HK-2 (cell line): ENCODE results near the gene MMP24.
"Not testable (repeated sequence)": the region's sequence is repeated elsewhere in the genome, so short reads cannot be mapped to it uniquely, and the experiment has no call there.

Experiments
- DNase-seq: peaks from one replicate; pipeline ENCODE4 v3.0.0-alpha.2; 2018; ENCODE audit not compliant: unreplicated experiment

Gene MMP24

DNA sequence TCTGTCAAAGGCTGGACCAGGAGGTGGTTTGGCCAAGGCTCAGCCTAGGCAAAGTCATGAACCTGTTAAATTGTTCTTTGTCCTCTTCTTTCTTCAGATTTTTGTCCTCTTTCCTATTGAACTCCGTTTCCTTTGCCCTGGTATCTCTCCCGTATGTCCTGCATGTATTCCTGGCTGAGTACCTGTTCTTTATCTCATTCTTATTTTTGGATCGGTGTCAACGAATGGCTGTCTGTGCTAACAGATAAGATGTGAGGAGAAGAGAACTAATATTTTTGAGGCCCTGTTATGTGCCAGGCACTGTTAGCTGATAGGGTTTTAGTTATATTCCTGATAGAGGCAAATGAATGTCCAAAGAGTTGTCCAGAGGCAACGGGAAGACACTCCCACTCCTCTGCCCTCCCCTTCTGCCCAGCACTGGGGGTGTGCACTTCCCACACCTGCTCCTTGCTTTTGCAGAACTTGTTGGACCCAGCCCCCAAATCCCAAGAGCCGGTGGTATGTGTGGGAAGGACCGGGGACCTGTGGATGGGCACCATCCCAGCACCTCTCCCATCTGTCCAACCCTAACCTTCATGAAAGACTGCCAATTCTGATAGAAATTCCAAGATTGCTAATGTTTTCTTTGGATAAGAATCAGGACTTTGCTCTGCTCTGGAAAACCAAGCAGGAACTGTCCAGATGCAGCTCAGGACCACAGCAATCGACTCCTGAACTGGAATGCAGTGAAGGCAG is 30.9 kb downstream of the MMP24 start:
- DNase-seq, result no peak

DNA sequence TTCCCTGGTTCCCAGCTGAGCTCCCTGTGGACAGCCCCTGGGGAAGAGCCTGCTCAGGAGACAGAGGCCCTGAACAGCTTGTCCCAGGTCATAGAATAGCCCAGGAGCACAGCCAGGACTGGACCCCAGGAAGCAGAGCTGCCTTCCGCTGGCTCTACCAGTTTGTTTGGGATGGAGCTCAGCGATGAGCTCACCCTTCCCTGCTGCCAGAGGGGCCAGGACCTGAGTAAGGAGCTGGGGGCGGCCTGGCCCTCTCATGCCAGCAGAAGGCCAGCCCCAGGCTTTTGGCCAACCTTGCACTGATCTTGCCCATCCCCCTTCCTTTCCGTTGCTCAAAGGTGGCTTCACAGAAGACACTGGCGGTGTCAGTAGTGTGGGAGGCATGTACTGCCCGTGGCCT is 33.9 kb downstream of the MMP24 start:
- no peak for DNase-seq

DNA sequence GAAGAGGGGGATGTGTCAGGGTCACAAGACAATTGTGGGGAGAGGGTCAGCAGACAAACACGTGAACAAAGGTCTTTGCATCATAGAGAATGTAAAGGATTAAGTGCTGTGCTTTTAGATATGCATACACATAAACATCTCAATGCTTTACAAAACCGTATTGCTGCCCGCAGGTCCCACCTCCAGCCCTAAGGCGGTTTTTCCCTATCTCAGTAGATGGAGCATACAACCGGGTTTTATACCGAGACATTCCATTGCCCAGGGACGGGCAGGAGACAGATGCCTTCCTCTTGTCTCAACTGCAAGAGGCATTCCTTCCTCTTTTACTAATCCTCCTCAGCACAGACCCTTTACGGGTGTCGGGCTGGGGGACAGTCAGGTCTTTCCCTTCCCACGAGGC is 35.8 kb downstream of the MMP24 start:
- DNase-seq, result not testable (repeated sequence)

DNA sequence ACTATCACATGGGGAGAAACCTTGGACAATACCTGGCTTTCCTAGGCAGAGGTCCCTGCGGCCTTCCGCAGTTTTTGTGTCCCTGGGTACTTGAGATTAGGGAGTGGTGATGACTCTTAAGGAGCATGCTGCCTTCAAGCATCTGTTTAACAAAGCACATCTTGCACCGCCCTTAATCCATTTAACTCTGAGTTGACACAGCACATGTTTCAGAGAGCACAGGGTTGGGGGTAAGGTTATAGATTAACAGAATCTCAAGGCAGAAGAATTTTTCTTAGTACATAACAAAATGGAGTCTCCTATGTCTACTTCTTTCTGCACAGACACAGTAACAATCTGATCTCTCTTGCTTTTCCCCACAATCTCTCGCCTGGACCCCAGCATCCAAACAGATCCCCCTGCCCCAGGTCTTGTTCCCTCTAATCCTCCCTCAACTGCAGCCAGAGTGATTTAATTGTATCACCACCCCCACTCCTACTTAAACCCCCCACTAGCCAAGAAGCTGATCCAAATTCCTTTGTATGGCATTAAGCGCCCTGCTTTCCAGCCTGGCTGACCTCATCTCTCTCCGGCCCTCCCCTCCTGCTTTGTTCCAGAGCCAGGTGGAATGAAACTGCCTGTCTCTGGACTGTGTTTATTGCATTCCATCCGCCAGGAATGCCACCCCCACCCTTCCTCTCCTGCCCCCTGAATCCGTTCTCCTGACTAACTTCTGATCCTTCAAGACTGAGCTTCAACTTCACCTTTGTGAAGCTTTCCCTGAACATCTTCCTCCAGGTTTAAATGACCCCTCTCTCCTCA is 36.4 kb downstream of the MMP24 start:
- peak; percentile 94 for DNase-seq

DNA sequence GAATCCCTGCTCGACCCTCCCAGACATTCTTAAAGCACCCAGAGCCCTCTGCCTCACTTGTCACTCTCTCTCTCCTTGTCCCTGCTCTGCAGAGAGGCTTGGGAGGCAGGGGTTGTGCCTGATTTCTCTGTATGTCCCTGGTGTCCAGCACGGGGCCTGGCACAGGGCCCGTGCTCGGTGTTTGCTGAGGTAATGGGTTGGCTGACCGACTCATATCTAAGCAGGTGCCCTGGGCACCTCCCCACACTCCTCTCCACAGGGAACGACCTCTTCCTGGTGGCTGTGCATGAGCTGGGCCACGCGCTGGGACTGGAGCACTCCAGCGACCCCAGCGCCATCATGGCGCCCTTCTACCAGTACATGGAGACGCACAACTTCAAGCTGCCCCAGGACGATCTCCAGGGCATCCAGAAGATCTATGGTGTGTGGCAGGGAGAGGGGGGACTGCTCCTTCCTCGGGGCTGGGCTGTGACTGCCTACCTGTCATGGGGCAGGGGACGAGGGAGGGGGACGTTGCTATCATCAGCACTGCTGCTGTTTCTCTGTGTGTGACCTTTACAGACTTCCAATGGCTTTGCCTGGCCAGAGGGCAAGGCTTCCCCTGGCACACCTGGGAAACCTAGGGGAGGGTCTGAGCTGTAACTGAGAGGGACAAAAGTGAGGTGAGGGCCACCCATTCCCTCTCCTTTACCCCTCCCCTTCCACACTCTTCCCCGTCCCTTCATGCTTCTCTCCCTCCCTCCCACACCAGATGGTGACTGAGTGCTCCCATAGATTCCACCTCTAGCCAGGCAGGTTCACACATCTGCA is 37.2 kb downstream of the MMP24 start:
- peak; percentile 88 for DNase-seq

DNA sequence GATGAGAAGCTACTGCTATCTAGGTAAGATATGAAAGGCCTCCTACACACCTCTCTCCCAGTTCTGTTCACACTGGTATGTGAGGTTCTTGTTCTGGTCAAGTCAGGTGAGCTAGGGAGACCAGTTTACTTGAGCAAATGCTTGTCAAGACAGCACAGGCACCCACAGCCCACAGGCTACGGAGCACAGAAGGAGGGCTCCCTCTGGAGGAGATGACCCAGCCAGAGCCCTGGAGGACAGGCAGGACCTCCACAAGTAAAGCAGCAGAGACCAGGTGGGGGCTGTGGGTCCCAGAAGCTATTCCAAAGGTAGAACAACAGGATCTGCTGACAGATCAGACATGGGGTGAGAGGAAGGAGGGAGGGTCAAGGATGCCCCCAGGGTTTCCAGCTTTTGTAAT is 38.3 kb downstream of the MMP24 start:
- peak; percentile 78 for DNase-seq

DNA sequence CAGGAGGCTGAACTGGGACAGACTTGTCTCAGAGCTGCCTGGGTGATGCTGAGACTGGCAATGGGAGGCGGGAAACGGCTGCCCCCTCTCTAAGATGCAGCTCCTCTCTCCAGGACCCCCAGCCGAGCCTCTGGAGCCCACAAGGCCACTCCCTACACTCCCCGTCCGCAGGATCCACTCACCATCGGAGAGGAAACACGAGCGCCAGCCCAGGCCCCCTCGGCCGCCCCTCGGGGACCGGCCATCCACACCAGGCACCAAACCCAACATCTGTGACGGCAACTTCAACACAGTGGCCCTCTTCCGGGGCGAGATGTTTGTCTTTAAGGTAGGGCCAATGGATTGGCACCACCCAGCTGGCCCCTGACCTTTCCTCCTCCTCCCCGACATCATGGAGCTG is 40.6 kb downstream of the MMP24 start:
- no peak for DNase-seq

DNA sequence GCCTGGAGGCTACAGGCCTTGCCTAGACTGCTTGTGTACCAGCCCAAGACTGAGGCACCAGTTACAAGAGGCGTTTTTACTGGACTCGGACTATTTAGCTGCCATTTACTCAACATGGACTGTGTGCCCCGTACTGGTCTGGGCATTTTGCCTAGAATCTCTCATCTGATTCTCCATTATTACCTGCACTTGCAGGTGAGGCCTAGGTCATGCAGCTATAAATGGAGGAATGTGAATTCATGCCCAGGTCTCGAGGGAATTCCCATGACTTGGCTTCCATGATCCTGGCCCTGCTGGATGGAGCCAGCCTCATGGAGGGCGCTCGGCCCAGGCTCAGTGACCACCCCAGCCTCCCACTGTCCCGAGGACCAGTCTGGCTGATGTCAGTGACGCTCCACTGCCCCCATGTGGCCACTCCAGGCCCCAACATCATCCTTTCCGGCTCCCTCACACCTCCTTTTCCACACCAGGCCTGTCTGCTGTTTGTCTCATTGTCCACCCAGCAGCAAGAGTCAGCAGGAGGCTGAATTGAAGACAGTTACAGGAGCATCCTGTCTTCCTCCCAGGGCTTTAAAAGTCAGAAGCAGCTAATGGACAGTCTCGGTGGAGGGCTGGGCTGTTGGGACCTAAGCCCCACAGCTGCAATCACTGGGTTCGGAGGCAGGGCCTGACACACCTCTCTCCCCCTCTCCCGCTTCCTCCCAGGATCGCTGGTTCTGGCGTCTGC is 42.7 kb downstream of the MMP24 start:
- peak; percentile 87 for DNase-seq

DNA sequence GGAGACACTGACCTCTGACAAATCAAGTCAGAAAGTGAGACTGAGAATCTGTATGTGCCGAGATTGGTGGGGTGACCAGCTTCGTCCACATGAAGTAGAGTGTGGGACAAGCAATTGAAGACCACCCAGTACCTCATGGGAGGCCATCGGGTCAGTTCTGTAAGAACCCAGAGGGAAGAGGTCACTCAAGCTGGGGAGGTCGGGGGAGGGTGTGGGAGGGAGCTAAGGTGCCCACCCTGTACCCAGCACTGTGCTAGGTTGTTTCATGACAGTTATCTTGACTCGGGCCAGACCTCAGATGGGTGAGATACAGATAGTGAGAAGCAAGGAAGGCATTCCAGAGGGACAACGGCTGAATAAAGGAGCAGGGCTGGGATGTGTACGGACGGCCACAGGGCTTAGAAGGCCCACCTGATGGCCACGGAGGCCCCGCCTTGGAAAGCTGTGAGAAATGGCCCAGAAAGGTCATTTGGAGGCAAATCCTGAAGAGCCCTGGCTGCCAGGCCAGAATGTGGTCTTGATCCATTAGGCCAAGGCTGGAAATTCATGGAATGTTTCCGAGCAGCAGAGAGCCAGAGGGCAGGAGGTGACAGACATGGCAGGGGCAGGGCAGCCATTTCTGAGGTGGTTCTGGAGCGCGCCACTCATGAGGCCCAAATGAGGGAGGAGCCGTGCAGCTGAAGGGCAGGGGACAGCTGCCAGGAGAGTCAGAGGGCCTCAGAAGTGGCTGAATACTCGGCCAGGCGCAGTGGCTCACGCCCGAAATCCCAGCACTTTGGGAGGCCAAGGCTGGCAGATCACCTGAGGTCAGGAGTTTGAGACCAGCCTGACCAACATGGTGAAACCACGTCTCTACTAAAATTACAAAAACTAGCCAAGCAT is 43.8 kb downstream of the MMP24 start:
- no peak for DNase-seq

DNA sequence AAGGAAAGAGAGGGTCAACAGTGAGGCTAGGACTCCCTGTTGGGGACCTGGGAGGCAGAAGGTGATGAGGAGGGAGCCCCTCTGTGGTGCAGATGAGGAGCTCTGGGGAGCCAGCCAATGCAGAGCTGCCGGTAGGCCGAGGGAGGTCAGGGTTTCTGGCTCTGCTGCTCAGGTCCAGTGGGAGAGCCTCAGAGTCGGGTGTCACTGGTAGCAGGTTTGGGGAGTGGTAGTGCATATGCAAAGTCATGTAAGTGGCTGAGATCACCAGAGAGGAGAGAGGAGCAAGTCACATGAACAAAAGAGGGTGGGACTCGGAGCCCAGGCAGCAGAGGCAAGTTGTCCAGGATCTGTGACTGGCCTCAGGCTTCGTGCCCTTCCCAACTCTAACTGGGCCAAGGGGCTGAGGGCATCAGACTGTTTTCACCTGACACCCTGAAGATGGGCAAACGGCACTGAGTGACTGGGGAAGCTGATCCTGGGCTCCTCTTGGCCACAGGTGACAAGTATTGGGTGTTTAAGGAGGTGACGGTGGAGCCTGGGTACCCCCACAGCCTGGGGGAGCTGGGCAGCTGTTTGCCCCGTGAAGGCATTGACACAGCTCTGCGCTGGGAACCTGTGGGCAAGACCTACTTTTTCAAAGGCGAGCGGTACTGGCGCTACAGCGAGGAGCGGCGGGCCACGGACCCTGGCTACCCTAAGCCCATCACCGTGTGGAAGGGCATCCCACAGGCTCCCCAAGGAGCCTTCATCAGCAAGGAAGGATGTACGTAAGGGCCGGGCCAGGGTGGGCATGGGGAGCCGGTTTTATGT is 44.8 kb downstream of the MMP24 start:
- peak; percentile 41 for DNase-seq

DNA sequence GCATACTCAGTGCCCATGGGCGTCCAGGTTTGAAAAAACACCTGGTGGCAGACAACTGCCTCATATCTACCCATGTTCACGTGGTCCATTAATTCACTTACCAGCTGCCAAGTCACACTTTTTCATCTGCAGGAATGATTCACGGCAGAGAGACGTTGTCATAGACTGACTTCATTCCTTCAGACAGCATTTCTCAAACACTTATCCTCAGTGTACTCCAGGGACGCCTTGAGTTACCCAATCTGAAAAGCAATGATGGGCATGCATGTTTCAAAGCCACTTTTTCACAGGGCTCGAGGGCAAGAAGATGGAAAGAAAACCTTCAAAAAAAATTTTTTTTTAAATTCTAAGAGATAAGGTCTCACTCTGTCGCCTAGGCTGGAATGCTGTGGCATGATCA is 45.4 kb downstream of the MMP24 start:
- no peak for DNase-seq

DNA sequence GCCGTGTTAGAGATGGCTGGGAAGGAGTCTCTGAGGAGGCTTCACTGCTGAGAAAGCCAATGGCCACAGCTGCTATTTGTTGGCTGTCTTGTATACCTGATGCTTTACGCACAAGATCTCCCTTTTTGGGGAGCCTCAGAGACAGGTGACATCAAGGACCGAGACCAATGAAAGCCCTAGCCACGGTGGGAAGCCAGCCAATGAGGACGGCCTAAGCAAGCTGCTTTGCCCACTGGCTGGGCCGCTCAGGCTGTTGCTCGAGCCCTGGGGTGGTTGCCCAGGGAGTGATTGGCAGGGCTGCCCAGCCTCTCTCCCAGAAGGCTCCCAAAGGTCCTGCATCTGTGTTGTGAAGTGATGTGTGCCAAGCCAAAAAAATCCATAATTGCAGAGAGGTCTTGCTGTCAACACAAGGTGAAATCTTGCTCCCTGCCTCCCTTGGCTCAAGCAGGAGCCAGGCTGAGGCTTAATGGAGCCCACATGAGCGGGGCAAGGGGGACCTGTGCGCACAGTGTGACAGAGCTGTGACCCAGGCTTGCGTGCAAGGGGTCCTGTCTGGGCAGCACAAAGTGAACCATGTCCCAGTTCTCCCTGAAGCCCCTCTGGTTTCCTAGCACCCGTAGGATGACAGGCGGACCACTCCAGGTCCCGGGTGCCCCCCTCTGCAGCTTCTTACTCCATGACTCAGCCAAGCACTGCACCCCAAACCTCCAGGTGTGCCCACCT is 47.1 kb downstream of the MMP24 start:
- no peak for DNase-seq

DNA sequence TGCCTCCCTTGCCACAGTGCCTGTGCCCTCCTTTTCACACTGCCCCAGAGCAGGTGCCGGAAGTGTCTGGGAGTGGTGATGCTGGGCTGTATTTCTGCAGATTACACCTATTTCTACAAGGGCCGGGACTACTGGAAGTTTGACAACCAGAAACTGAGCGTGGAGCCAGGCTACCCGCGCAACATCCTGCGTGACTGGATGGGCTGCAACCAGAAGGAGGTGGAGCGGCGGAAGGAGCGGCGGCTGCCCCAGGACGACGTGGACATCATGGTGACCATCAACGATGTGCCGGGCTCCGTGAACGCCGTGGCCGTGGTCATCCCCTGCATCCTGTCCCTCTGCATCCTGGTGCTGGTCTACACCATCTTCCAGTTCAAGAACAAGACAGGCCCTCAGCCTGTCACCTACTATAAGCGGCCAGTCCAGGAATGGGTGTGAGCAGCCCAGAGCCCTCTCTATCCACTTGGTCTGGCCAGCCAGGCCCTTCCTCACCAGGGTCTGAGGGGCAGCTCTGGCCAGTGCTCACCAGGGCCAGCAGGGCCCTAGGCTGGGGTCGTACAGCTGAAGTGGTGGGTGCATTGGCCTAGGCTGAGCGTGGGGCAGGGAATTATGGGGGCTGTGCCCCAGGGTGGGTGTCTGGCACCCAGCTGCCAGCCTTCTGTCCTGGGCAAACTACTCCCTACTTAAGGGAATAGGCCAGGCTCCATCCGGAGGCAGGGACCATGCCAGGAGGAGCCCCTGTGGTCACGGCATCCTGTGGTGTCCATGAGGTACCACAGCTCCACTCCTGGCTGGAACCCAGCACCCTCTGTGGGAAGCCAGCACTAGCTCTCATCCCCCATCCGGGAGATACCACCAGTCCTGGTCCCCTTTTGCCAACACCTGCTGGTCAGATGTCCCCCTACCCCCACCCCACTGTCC is 47.9 kb downstream of the MMP24 start:
- no peak for DNase-seq

DNA sequence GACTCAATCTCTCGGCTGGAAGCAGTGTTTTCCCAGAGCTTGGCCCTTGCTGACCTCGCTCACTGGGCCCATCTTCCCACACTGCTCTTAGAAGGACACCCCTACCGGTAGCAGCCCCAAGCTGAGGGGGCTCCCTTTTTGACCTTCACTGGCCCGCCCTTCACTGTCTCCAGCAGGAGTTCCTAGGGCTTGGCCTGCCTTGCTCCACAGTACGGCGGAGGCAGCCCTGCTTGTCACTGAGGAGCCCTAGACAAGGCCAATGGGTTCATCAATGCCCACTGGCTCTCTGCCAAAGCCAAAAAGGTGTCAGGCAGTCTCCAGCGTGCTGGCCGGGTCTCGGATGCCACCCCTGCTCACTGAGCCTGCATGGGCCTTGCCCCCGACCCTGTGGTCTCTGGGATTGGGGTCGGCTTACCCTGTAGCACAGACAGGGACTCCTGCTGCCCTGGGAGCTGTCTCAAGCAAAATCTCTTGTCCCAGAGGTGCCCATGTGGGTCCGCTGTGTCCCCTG is 49.3 kb downstream of the MMP24 start:
- DNase-seq, result peak; percentile 47

DNA sequence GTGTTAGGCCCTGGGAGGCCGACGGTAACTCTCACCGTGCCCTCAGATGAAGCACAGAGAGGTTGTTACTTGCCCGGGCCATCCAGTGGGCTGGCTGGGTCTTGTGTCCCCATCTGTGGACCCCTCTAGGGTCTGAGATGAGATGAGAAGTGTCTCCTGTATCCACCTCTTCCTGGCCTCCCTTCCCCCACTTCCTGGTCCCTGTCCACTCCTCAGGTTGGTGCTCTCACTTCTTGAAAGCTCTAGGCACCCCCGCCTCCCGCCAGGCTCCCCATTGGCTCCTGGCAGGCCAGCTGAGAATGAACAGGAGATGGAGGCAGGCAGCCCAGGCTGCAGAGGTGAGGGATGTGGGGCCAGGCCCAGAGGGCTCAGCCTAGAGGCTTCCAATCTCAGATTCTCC is 49.9 kb downstream of the MMP24 start:
- DNase-seq, result peak; percentile 69

DNA sequence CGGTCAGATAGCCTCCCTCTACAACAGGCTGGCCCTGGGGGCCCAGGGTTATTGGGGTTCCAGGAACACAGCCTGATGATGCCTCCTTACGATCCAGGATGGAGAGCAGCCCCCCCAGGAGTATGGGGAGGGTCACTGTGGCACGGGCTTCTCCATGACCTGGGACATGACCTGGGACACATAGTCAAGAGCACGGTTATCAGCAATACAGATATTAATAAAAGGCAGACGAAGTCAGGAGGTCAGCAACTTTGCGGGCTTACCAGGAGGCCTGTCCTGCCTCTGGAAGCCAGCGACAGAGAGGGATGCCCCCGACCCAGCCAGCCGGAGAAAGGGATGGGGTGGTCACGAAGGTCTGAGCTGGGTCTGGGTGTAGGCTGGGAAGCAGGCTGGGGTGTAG is 50.6 kb downstream of the MMP24 start:
- DNase-seq, result no peak

DNA sequence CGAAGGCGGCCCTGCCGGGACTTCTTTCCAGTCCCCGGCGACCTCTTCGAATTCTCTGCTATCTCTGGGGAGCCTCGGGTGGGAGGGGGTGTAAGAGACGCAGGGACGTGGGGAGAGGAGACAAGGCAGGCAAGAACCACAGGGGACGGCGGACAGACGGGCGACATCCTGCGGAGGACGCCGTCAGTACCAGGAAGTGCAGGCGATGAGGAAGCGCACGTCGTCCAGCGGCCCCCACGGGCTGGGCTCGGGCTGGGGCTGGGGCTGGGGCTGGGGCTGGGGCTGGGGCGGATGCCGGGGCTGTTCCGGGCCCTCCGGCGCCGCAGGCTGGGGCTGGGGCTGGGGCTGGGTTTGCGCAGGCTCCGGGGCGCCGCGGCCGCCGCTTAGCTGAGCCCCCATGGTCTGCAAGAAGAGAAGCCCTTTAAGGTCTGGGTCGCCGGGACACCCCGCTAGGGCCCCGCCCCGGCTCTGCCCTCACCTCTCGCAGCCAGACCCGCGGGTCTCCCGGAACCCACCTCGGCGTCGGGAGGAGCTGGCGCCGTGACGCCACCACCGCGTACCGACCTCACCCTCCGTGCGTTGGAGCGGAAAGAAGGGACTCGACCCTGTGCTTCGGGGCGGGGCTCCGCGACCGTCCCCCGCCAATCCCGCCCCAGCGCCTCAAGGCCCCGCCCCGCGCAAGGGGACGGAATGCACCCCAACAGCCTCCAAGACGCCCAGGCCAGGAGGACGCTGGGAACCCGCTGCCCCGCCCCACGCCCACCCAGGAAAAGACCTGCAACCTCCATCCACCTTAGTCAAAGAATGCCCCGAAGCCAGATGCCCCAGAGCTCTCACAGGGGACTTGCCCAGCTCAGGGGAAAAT is 51.3 kb downstream of the MMP24 start, which contains the start of gene MMP24OS:
Gene MMP24OS (minus strand): TSS at position 592 of the 865 bp plus-strand sequence. CDS start 193 bp downstream, at position 399.
- DNase-seq, result no peak
